NCI-H460 (cell line): ENCODE data around the gene PHF21A. TPM values are rescaled to one million over a fixed set of nuclear protein-coding genes. Genes with fewer than 3 reads are reported as not detected.

Source experiments
- DNase-seq: peaks from one replicate; pipeline ENCODE4 v3.0.0-alpha.2; 2016; ENCODE audit warnings: low read depth; ENCODE audit errors: extremely low read depth
- polyA plus RNA-seq: library from polyadenylated mRNA; depleted of rRNA; stranded (reverse); fragments of >200 nt; gene quantifications from 2 replicates; pipeline ENCODE4 v1.2.3, GENCODE V29; 2014; cell fraction: nucleus; rRNA removed
- total RNA-seq: library from RNA; depleted of rRNA; stranded (reverse); fragments of >200 nt; shearing (Covaris generic); gene quantifications from 2 replicates; pipeline ENCODE4 v1.2.3, GENCODE V29; 2014; rRNA removed

The PHF21A gene
- 12.6 and 16.1 TPM in 2 replicates for total RNA-seq
- 4.6 and 9.7 TPM in 2 replicates for polyA plus RNA-seq

DNA sequence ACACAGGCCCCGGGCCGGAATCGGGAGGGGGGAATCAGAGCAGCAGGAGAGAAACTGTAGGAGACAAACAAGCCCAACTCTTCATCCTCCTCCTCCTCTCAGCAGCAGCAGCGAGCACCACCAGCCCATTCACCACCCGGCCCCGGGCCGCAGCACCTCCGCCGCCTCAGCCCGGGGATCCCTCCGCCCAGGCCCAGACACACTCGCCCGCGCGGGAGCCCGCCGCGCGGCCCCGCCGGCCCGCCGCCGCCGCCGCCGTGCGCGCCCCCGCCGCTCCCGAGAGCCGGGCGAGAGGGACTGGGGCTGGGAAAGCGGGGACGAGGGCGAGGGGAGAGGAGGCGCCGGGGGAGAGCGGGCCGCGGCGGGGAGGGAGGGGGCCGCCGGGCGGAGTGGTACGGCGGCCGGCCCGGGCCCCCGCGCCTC, at the start of gene PHF21A:
Gene PHF21A (minus strand): TSS at position 154 of the 423 bp plus-strand sequence. CDS start 37,235 bp downstream, outside the sequence.
- DNase-seq = peak; percentile 73

DNA sequence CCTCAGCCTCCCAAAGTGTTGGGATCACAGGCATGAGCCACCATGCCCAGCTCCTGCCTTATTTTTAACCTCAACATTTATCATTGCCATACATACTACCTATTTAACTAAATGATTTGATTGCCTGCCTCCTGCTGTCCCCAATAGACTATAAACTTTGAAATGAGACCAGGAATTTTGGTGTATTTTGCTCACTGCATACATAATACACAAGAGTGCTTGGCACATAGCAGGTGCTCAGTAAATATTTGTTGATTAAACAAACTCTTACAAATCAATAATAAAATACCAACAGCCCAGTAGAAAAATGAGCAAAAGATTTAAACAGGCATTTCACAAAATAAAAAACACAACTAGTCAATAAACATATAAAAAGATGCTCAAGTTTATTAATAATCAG, 49.5 kb upstream of the PHF21A start:
- no peak for DNase-seq

DNA sequence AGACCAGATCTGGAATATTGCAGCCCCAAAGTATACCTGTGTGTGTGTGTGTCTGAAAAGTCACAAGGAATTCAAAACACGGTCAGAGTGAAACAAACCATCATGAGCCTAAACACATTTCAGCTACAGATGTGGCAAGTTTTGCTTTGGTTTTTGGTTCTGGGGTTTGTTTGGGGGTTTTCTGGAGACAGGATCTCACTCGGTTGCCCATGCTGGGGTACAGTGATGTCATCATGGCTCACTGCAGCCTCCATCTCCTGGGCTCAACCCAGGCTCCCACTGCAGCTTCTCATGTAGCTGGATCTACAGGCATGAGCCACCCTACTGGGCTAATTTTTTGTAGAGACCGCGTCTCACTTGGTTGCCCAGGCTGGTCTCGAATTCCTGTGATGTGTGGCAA, 41.4 kb upstream of the PHF21A start:
- DNase-seq = no peak

DNA sequence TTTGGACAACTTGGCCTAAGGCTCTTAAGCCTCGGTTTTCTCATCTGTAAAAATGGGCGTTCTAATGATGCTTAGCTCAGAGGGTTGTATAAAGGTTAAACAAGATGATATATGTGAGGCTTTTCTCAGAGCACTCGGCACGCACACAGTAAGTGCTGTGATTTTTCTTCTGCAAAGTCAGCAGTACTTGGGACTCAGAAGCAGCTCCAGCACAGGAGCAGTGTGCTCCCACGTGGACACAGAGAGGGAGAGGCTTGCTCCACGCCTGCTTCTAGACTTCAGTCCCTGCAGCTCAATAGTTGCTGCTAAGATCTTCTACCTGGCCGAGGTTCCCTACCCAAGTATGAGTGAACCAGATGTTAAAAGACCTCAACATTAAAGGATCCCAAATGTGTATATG, 39.9 kb upstream of the PHF21A start:
- DNase-seq = no peak

DNA sequence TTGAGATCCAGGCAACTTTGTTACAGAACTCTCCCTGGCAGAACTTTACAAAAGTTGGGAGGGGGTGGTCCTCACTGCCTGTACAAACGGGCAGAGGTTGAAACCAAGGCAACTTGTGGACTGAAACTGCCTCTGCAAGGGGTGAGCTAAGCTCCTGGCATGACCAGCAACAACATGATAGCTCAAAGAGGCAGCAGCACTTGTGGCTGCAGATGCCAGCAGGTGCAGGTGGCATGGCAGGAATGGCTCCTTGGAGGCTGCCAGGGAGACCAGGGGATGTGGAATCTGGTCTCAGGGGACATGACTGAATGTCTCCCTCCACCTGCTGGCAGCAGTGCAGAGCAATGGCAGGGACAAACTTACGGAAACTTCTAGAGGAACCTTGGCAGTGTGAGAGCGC, 38.8 kb upstream of the PHF21A start:
- no peak for DNase-seq

DNA sequence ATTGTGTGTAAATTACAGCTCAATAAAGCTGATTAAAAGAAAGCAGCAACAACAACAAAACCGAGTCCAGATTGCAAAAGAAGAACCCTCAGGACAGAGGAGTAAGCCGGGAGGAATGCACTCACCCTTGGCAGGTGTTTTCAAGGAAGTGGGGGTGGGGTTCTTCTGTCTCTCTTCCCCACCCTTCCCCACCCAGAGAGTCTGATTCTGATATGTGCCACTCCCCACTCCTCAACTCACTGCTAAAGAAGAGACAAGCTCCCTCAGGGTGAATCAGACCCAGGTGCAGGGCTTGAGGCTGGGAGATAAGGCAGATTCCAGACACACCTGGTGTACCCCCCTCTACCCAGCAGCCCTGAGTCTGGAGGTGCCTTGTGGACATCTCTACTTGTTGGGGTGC, 38.4 kb upstream of the PHF21A start:
- no peak for DNase-seq

DNA sequence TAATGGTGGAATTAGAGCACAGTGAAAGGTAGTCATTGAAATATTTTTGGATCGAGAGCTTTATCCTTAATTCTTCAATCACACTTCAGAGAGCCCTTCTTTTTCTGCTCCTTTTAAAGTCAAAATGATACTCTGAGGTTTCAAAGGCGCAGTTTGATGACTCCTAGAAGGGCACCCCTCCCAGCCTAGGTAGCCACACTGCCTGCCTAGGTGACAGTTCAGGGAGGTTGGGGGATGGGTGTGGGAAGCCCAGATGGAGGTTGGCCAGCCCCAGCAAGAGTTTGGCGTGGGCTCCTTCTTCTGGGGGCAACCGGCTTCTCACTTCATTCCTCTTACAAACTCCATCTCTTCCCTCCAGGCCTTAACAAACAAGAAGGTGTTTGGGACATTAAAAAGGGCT, 28.6 kb upstream of the PHF21A start:
- no peak for DNase-seq

DNA sequence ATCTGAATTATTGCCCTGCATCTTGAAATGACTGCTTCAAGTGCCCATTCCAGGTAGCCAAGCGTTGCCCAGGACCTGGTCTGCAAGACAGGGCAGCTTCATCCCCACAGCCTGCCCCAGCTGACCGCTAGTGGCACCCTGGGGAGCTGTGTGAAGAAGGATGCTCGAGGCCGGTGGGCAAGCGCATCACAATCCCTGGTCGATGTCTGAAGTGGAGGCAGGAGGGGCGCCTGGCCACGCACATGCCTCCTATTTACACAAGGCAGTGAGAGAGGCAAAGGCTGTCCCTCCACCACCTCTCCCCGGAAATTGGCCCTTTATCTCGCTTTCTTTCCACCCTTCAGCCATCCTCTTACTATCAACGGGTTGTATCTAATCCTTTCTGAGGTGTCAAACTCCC, 28.1 kb upstream of the PHF21A start:
- DNase-seq = no peak

DNA sequence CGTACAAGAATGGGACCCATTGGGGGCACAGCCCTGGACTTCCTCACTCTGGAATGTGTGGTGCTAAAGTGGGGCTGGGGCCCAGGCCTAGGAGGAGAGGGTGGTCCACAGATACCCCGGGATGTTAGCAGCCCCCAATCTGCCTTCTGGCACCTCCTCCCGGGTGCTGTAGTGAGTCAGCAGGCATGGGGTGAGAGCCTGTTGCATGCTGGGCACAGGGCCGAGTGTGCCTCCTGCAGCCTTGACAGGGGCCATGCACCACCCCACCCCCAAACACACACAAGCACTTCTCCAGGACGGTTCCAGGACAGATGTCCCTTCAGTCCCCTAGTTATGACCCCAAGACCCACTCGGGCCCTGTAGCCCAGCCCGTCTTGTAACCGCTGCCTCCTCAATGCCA, 23.5 kb upstream of the PHF21A start:
- DNase-seq = no peak

DNA sequence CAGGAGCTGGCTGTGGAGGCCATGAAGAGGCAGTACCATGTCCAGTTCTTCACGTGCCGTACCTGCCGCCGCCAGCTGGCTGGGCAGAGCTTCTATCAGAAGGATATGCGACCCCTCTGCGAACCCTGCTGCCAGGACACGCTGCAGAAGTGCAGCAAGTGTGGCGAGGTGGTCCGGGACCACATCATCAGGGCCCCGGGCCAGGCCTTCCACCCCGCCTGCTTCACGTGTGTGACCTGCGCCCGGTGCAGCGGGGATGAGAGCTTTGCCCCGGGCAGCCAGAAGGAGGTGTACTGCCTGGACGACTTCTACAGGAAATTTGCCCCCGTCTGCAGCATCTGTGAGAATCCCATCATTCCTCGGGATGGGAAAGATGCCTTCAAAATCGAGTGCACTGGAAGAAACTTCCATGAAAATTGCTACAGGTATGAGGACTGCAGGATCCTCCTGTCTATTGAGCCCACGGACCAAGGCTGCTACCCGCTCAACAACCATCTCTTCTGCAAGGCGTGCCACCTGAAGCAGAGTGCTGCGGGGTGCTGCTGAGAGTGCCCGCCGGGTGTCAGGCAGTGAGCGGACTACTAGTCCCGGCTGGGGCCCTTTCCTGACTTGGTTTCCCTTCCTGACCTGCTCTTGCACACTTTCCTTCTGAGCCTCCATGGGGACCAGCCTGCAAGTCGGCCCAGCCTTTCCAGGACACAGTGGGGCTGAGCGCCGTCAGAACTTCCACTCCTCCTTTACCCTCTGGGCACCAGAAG, 22.0 kb upstream of the PHF21A start:
- DNase-seq = no peak

DNA sequence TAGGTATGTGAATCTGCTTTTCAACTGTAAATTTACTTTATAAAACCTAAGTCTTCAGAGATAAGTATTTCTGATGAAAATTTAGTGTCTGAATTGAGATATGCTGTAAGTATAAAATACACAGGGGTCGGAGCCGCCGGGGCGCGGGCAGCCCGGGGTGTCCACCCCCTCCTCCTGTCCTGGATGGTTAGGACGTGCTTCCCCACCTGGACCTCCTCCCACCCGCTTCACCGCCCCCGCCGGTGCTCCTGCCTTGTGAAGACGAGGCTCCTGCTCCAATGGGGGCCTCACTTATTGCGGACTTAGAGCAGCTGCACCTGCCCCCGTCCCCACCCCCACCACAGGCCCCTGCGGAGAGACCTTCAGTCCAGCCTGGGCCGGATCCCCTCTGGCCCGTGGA, 21.3 kb upstream of the PHF21A start:
- no peak for DNase-seq

DNA sequence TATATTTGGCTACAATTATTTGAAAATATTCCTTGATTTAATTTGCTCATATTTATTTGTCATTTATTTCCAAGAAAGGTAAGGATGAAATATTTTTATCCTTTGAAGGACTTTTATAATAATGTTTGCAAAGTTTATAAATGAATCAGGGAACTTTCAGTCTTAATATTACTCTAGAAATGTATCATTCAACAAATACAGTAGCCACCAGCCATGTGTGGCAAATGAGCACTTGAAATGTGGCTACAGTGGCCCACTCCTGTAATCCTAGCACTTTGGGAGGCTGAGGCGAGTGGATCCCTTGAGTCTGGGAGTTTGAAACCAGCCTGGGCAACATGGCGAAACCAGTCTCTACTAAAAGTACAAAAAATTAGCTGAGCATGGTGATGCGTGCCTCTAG, 20.3 kb upstream of the PHF21A start:
- DNase-seq = no peak

DNA sequence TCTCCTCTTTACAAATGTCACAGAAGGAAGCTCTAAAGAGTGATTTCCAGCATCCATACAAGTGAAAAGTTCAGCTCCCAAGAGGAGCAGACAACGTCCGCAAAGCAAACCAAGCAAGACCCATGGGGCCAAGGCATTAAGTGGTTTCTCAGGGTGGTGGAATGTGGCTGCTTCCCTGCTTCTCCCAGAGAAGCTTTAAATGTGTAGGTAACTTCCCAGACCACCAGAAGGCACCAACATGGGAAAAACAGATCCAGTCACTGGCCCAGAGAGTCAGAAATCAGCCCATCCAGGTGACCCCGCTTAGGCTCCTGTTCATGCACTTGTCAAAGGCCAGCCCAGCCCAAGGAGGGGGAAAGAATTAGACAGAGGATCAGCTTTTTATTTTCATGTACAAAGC, 13.3 kb upstream of the PHF21A start:
- DNase-seq = no peak

DNA sequence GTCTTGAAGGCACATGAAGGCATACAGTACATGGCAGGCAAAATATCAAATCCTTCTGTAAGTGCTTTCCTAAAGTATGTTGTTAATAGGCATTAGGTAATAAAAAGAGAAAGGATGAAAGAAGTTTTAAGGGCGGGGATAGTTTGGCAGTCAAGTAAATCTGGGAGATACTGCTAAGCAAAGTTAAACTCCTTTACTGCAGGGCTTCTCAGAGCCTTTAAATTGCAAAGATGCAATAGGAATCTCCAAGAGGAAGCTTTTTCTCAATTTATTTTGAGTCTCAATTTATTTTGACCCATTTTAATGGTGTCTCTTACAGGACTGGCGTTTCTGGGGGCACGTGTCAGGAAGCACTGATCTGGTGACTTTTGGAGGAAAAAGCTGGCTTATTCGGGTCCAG, 12.8 kb upstream of the PHF21A start:
- no peak for DNase-seq

DNA sequence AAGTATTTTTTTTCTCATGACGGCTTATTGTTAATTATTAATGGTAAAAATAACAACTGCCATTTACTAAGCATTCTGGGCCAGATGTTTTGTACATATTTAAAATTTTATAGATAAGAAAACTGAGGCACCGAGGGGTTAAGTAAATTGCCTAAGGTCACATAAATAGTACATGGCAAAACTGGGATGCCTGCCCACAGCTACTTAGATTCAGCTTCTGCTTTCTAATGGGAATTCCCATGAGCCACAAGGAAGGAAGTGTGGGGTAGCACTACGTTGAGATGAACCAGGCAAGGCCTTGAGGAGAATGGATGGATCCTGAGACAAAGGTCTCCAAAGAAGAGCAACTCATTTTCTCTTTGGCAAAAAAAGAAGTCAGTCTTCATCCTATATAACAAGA, 11.9 kb upstream of the PHF21A start:
- no peak for DNase-seq

DNA sequence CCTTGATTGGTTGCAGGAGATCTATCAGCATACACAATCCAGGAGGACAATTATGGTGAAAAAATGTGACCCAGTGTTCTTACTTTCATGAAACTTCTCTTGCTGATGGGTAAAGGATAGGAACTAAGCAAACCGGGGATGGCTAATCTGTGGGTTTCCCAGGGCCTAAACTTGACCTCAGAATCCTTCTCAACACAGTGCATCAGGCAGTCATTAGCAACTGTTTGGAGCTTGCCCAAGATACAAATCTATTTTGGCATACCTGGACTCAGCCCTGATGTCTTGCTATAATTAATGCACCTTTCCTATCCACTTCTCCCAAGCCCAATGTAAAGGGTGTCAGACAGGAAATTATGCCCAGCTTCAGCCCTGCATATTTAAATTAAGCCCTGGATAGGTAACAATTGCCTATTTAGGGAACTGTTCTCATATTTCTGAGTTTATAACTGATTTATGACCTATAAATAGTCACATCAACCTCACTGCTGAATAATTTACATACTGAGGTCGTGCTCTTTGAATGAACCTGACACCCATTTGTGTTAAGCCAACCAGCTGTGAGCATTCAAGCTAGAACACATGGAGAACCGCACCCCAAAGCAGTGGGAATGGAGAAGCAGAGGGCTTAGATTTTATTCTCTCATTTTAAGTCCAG, 9.2 kb upstream of the PHF21A start:
- no peak for DNase-seq

DNA sequence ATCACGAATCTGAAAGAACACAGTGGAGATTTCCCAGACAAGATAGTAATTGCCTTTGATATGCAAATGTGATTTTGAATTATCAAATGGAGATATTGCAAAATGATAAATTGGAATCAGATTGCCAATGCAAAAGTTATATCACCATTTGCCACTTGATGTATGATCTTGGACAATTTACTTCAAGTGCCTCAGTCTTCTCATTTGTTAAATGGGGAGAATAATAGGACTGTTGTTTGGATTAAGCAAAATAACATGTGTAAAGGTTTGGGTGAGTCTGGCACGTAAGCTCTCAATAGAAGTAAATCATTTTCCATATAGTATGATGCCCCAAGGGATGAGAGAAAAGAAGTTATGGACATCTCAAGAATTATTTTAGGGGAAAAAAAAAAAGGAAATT, 7.9 kb upstream of the PHF21A start:
- DNase-seq = no peak

DNA sequence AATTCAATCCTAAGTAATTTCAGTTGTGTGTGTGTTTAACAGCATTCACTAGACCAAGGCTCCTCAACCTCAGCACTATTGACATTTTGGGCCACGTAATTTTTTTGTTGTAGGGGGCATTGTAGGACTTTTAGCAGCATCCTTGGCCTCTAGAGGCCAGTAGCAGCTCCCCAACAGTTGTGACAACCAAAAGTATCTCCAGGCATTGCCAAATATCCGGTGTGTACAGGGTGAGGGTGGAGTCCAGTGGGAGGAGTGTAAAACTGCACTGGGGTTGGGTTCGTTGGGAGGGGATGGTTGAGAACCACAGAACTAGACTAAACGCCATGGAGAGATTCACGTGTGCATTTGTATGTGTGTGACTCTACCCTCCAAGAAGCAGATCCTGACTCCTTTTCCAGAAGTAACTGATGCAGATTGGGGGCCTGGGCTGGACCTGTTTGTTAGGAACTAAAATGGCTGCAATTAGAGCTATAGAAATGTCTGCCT, 5.9 kb upstream of the PHF21A start:
- peak; percentile 80 for DNase-seq

DNA sequence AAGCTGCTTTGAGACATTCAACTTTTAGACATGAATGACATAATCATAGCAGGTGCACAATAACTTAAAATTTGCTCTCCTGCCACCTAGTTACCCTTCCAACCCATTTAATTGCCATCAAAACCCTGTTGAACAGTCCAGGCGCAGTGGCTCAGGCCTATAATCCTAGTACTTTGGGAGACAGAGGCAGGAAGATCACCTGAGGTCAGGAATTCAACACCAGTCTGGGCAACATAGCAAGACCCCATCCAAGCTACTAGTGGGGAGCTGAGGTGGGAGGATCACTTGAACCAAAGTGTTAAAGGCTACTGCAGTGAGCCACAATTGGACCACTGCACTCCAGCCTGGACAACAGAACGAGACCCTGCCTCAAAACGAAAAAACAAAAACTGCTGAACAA, 4.0 kb upstream of the PHF21A start:
- DNase-seq = no peak

DNA sequence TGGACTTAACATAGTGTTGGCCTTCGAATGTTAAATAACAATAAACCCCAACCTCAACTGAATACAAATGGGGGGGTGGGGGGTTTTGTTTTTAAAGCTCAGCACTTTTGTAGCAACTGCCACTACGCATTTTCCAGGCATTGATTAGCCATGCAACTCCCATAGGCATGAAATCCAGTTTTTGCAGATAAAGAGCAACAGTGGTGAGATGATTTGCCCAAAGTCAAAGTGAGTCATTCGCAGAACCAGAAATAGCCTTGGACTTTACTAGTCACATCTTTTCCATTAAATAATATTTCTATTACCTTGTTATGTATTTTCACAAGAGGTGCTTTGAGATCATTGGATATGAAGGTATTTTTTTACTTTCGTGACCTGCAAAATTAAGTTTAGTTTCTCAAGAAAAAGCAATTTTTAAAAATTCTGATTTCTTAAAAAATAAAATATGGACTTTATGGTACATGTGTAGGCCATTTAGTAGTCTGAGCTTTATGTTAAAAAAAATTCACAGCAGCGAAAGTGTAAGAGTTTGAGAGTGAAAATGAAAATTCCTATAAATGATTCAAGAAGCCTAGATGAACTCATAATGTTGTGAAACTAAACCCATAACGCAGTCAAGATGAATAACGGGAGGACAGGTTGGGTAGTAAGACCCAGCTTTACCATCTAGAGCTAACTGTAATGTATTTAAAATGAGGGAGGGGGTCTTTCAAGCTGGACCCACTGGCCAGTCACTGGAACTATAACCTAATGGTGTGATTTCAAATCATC, 1.9 kb upstream of the PHF21A start:
- no peak for DNase-seq

DNA sequence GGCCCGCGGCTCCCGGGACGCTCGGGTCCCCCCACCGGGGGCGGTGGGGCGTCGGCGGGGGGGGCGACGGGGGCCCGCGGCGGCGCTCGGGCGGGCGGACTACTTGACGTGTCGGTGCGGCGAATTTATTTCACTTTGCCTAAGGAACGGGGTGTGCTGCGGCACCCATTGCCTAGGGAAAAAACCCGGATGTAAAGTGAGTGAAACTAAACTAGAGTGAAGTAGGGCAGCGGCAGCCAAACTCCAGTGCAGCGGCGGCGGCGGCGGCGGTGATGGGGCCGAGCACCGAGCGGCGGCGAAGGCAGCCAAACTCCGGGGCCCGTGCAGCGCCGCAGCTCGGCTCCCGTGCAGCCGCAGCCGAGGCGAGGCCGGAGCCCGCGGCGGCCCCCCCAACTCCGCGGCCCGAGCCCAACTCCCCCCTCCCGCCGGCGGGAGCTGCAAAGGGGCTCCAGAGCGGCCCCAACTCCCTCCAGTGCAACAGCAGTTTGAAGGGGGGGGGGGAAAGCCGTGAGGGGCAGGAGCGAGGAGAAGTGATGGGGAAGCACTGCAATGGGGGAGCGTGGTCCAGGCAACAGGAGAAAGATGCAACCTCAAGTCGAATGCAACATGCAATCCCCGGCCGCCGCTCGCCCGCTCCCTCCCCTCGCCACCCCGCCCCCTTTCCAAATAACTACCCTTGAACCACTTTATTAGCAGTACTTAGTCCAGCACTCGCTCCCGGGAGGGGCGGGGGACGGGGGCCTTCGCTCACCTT, 647 bp upstream of the PHF21A start:
- peak; percentile 81 for DNase-seq
